ENCODE measurements around the gene CCDC190.

Gene CCDC190

DNA sequence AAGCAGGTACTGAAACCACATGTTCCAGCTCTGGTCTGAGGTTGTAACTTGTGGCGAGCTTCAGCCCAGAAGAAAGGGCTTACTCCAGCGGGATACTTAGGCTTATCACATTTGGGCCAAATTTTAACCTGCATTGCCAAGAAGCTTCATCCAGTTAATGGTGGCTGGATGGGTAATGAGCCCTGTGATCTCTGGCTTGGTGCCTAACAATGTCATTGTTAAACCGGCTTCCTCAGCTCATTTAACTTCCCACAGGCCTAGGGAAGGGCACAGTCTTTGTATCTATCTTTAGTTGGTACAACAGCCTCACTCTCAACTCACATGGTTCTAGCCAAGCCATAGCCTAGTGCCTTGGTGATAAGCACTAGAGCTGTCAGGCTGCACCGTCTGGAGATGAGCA, 43.6 kb upstream of the CCDC190 start:
- H3K4me3 ChIP-seq (ENCODE audit: low read depth, low read length) = no peak overlapping the region
- TF ChIP-seq, protein P1, sequence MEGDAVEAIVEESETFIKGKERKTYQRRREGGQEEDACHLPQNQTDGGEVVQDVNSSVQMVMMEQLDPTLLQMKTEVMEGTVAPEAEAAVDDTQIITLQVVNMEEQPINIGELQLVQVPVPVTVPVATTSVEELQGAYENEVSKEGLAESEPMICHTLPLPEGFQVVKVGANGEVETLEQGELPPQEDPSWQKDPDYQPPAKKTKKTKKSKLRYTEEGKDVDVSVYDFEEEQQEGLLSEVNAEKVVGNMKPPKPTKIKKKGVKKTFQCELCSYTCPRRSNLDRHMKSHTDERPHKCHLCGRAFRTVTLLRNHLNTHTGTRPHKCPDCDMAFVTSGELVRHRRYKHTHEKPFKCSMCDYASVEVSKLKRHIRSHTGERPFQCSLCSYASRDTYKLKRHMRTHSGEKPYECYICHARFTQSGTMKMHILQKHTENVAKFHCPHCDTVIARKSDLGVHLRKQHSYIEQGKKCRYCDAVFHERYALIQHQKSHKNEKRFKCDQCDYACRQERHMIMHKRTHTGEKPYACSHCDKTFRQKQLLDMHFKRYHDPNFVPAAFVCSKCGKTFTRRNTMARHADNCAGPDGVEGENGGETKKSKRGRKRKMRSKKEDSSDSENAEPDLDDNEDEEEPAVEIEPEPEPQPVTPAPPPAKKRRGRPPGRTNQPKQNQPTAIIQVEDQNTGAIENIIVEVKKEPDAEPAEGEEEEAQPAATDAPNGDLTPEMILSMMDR (IDR thresholded peaks at IDR 0.05; ENCODE audit: control insufficient read depth, extremely low read depth, insufficient read depth) = no peak
- no peak for DNase-seq (ENCODE audit: low read depth)

DNA sequence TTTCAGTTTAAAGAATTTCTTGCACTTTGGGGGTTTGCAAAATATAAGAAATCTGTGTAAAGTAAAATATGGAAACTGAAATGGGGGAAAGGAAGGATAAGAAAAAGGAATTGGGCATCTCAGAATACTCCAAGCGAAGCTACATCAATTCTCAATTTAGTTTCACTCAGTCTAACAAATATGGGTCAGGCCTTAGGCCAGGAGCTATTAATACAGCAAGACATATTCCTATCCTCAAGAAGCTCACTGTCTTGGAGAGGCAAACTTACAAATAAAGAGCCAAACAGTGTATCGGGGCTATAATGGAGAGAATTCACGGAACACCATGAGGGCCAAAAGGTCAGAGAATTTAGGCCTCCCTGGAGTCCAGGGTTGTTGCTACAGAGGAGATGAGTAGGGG, 43.0 kb upstream of the CCDC190 start:
- no peak overlapping the region for H3K4me3 ChIP-seq (ENCODE audit: low read depth, low read length)
- TF ChIP-seq, protein P1 (IDR thresholded peaks at IDR 0.05; ENCODE audit: control insufficient read depth, extremely low read depth, insufficient read depth) = no peak
- no peak for DNase-seq (ENCODE audit: low read depth)

DNA sequence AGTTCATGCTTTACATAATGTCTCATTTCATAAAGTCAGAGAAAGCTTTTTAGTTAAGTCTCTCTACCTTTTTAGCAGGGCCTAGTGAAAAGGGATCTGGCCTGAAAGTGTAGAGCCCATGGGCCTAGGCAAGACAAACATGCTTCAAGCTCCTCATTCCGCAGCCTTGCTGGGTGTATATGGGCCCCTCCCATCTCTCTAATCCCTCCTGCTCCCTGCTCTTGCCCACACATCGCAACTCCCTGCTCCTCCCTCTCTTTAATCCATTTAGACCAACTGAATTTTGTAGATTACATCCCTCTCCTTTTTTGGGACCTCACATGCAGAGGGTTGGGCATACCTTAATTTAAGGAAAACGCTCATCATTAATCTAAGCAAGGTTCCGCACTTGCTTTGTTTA, 42.3 kb upstream of the CCDC190 start:
- no peak overlapping the region for H3K4me3 ChIP-seq (ENCODE audit: low read depth, low read length)
- TF ChIP-seq, protein P1 (IDR thresholded peaks at IDR 0.05; ENCODE audit: control insufficient read depth, extremely low read depth, insufficient read depth) = no peak
- DNase-seq (ENCODE audit: low read depth) = no peak

DNA sequence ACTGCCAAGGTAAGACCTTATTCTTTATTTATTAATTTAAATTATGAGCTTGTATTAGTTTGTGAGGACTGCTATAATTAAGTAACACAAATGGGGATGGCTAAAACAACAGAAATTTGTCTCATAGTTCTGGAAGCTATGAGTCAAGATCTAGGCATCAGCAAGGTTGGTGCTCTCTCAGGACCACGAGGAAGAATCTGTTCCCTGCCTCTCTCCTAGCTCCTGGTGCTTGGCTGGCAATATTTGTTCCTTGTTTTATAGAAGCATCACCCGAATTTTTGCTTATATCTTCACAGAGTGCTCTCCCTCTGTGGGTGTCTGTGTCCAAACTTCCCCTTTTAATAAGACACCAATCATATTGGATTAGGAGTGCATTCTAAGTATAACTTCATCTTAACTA, 41.4 kb upstream of the CCDC190 start:
- no peak for DNase-seq (ENCODE audit: low read depth)
- TF ChIP-seq, protein P1 (IDR thresholded peaks at IDR 0.05; ENCODE audit: control insufficient read depth, extremely low read depth, insufficient read depth) = no peak
- no peak overlapping the region for H3K4me3 ChIP-seq (ENCODE audit: low read depth, low read length)

DNA sequence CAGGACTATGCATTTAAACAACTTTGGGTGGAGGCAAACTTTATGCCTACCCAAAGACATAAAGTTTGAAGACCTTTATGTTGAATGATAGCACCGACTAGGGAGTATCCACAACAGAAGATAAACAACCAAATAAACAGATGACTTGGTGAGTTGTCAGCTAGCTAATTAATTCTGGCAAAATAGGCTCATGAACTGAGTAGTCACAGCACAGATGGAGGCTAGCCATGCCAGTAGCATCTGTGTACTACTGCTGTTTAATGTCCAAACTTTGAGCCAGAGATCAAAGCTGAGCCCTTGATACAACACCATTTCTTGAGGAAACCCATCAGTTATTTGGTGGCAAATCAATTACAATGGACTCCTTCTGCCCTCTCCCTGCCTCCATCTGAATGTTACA, 40.3 kb upstream of the CCDC190 start:
- no peak overlapping the region for H3K4me3 ChIP-seq (ENCODE audit: low read depth, low read length)
- TF ChIP-seq, protein P1 (IDR thresholded peaks at IDR 0.05; ENCODE audit: control insufficient read depth, extremely low read depth, insufficient read depth) = no peak
- no peak for DNase-seq (ENCODE audit: low read depth)

DNA sequence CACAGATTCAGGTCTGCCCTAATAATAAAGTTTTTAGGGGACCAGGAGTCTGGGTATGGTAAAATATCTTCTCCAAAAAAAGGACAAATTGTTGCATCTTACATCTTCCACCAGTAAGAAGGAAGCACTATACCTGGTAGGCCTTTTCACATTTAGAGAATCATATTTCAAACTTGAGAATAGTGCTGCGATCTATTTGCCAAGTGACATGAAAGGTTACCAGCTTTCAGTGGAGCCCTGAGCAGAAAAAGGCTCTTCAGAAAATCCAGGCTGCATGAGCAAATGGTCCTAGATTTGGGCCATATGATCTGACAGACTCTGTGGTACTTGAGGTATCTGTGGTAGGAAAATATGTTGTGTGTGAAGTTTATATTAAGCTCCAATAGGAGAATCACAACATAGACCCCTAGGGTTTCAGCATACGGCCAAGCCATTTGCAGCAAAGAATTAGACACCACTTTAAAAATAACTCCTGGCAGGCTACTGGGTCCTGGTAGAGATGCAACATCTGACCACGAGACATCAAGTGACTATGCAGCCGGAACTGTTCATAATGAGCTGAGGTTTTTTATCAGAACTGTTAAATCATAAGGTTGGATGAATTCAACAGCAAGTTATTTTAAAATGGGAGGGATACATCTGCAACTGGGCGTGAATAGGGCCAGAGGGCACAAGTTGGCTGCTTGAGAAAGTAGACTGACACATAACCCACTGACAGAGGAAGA, 38.6 kb upstream of the CCDC190 start:
- TF ChIP-seq, protein P1 (IDR thresholded peaks at IDR 0.05; ENCODE audit: control insufficient read depth, extremely low read depth, insufficient read depth) = no peak
- DNase-seq (ENCODE audit: low read depth) = no peak
- H3K4me3 ChIP-seq (ENCODE audit: low read depth, low read length) = no peak overlapping the region

DNA sequence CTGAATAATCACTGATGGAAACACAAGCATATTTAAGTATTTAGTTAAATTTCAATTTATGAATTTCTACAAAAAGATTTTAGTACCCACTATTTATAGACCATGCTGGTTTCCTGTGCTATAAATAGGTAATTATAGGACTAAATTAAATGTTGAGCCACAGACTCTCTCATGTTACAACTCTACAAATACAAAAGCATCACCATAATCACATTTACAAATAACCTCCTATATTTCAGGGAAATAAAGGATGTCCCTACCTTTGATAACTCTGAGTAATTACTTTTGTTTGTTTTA, 32.6 kb upstream of the CCDC190 start:
- TF ChIP-seq, protein P1 (IDR thresholded peaks at IDR 0.05; ENCODE audit: control insufficient read depth, extremely low read depth, insufficient read depth) = no peak
- no peak overlapping the region for H3K4me3 ChIP-seq (ENCODE audit: low read depth, low read length)
- DNase-seq (ENCODE audit: low read depth) = no peak

Data from LNCaP clone FGC (cell line).